Esophagus muscularis mucosa (tissue), 3 donors: ENCODE results near the gene TP73.

Source experiments
- CTCF ChIP-seq, 3 experiments: fragments of 200-600 bp in 2 of 3; fragments of 450-650 bp in 1 of 3; sonication (generic) in 2 of 3; IDR thresholded peaks; one replicate each; pipeline ENCODE4 v1.5.1; 2017 to 2019; ENCODE audit warnings: antibody characterized with exemption in 3 of 3, mild to moderate bottlenecking in 2 of 3, moderate library complexity in 1 of 3
- EP300 ChIP-seq: sonication (generic); formaldehyde crosslinking; IDR thresholded peaks from one replicate; pipeline ENCODE4 v1.6.1; 2017; ENCODE audit warnings: antibody characterized with exemption

GRCh38 chr1:3646596-3646995 lies 5.7 kb upstream of the TP73 start:
- TF ChIP-seq CTCF (IDR thresholded peaks at IDR 0.05) (no peak), EP300 (no peak)
